Right lobe of liver (tissue), 6 donors: Measurements from ENCODE around the gene PARP1. TPM values are rescaled to one million over a fixed set of nuclear protein-coding genes. Genes with fewer than 3 reads are reported as not detected.

Experiments
- ATAC-seq, 4 donors: fragments of 200-7000 bp; cut with Tn5 transposase; one replicate each; pipeline ENCODE4 v1.9.1; 2020; ENCODE audit warnings: mild to moderate bottlenecking in 4 of 4, moderate library complexity in 4 of 4
- DNase-seq, 3 donors: peaks; one replicate each; pipeline ENCODE4 v3.0.0-alpha.2; 2020
- H3K27ac ChIP-seq, 3 donors: fragments of 200-600 bp; one replicate each; pipeline ENCODE4 v1.8.0; 2022
- H3K27me3 ChIP-seq, 2 donors: fragments of 200-600 bp; one replicate each; pipeline ENCODE4 v1.8.0; 2022
- H3K36me3 ChIP-seq, 4 donors: fragments of 200-600 bp; sonication (generic) in 1 of 4; one replicate each; pipeline versions ENCODE4 v1.5.1 to v1.8.0; 2017 to 2022; ENCODE audit warnings: control low read depth in 1 of 4
- H3K4me1 ChIP-seq, 4 donors: fragments of 200-600 bp; sonication (generic) in 1 of 4; one replicate each; pipeline versions ENCODE4 v1.5.1 to v1.8.0; 2017 to 2022; ENCODE audit warnings: control low read depth in 1 of 4
- H3K4me3 ChIP-seq, 3 donors: fragments of 200-600 bp; one replicate each; pipeline ENCODE4 v1.8.0; 2022
- H3K9me3 ChIP-seq, 4 donors: fragments of 200-600 bp; sonication (generic) in 1 of 4; one replicate each; pipeline versions ENCODE4 v1.5.1 to v1.8.0; 2017 to 2022; ENCODE audit warnings: control low read depth in 1 of 4
- POLR2A ChIP-seq: fragments of 450-650 bp; IDR thresholded peaks from one replicate; pipeline ENCODE4 v1.6.1; 2017; ENCODE audit warnings: antibody characterized with exemption, mild to moderate bottlenecking
- WGBS: methylation state at CpG from one replicate; pipeline ENCODE4 v1.1.6; 2018; ENCODE audit warnings: low coverage, low lambda C conversion rate; ENCODE audit not compliant: insufficient coverage; ENCODE audit errors: missing lambda C conversion rate; 5-methylcytosine and 5-hydroxymethylcytosine counted together
- intact Hi-C, 2 donors: fragments of 100-400 bp; cut with DNase I; formaldehyde crosslinking; loops; one replicate each; pipeline versions ENCODE4 v1.11.2 to v1.14.1; 2022
- total RNA-seq, 6 experiments: library from RNA; depleted of rRNA in 2 of 6; stranded (reverse); fragments of >200 nt in 2 of 6; fragmentation: NEBNext Ultra II Directional in 3 of 6; extraction: Animal tissue kit (Norgen Biotek cat#: 25700) in 3 of 6; gene quantifications; one replicate each; pipeline versions ENCODE4 v1.1.0 to v1.2.4, GENCODE V29; 2016 to 2023
- TF ChIP-seq, protein P1 (sequence below), 4 donors: fragments of 200-600 bp in 3 of 4; fragments of 450-650 bp in 1 of 4; IDR thresholded peaks; one replicate each; pipeline versions ENCODE4 v1.5.1 to v1.8.0; 2016 to 2022; ENCODE audit warnings: antibody characterized with exemption in 4 of 4, mild to moderate bottlenecking in 2 of 4
- donor health status: DM: no; HTN: yes; CAD: no.
- donor health status: DM: no; HTN: no; CAD: no.
- donor health status: DM: no; HTN: no; CAD: no.
- donor health status: DM: no; HTN: yes; CAD: no.
- donor health status: DM: no; HTN: yes; CAD: no.

Gene PARP1
- total RNA-seq, 6 experiments from 2014 or later = 38.2 to 74.3 (median 60.1) TPM

DNA sequence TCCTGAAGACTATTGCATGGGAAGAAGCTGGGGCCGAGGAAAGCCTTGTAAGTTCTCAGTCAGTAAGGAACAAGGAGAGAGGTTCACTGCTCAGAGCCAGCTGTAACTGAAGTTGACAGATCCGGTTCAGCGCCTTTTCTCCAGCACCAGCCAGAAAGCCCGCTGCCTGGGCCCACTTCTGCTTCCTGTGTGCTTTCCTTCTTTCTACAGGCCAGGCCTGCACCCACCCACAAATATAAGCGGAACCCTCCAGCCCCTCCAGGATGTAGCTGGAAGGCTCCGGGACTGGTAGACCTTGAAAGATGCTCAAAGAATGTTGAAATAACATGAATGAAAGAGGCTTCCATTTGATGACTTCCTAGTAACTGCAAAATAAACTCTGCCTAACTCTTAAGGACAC, 38.8 kb downstream of the PARP1 start:
- intact Hi-C loops = no loop called here
- WGBS = 65% methylated on average over 5 of the region's 6 CpGs
- Histone ChIP-seq H3K9me3 (no peaks in the 10 kb centered on the region), H3K36me3 (peaks cover 8 to 97% (median 45%) of the 10 kb centered on the region in 4 donors), H3K4me1 (no peaks in the 10 kb centered on the region), H3K27ac (no peak overlapping the region), H3K4me3 (no peak overlapping the region), H3K27me3 (no peaks in the 10 kb centered on the region)
- TF ChIP-seq, protein P1, sequence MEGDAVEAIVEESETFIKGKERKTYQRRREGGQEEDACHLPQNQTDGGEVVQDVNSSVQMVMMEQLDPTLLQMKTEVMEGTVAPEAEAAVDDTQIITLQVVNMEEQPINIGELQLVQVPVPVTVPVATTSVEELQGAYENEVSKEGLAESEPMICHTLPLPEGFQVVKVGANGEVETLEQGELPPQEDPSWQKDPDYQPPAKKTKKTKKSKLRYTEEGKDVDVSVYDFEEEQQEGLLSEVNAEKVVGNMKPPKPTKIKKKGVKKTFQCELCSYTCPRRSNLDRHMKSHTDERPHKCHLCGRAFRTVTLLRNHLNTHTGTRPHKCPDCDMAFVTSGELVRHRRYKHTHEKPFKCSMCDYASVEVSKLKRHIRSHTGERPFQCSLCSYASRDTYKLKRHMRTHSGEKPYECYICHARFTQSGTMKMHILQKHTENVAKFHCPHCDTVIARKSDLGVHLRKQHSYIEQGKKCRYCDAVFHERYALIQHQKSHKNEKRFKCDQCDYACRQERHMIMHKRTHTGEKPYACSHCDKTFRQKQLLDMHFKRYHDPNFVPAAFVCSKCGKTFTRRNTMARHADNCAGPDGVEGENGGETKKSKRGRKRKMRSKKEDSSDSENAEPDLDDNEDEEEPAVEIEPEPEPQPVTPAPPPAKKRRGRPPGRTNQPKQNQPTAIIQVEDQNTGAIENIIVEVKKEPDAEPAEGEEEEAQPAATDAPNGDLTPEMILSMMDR (IDR thresholded peaks at IDR 0.05) = no peak
- TF ChIP-seq POLR2A = no peak
- ATAC-seq = no peak
- DNase-seq = no peak

DNA sequence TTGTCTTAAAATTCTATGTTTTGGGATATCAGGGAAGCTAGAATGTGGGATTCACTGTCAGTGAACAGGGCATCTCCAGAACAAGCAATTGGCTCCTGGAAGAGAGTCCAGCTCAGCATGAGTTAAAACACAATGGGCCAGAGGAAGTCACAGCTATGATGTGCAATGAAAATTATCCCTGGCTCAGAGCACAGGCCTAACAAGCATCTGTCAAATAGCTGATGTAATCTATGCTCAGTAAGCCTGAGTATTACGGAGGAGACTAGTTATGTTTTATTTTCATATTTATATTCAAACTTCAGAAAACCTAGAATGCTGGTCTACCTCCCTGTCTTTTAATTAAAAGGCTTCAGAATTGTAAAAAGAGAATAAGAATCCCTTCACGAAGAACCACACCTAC, 41.6 kb downstream of the PARP1 start:
- H3K27me3 ChIP-seq = no peaks in the 10 kb centered on the region
- intact Hi-C loops = no loop called here

DNA sequence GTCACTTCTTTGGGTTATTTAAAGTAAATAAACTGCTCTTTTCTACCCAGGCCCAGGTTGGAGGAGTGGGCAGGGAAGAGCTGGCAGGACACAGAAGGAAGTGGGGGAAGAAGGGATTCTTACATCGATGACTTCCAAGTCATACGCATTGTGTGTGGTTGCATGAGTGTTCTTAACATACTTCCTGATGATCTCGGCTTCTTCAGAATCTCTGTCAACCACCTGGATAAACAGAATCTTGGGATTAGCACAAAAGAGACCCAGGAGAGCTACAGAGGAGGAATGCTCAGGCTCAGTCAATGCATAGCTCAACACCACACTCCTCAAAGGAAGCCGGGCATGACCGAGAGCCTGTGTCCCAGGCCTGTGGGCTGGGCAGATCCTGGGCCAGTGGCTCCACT, 42.1 kb downstream of the PARP1 start:
- no peak for ATAC-seq

More for the DNA sequence above, 41.6 kb downstream of the PARP1 start:
- WGBS = 100% methylated on average over 1 of the region's 2 CpGs
- Histone ChIP-seq H3K4me1 (no peaks in the 10 kb centered on the region), H3K4me3 (no peak overlapping the region), H3K9me3 (no peaks in the 10 kb centered on the region), H3K27ac (no peak overlapping the region), H3K36me3 (peaks cover 8 to 99% (median 48%) of the 10 kb centered on the region in 4 donors)
- DNase-seq (no peak), ATAC-seq (no peak)
- no peak for TF ChIP-seq POLR2A
- TF ChIP-seq, protein P1 (IDR thresholded peaks at IDR 0.05) = no peak

DNA sequence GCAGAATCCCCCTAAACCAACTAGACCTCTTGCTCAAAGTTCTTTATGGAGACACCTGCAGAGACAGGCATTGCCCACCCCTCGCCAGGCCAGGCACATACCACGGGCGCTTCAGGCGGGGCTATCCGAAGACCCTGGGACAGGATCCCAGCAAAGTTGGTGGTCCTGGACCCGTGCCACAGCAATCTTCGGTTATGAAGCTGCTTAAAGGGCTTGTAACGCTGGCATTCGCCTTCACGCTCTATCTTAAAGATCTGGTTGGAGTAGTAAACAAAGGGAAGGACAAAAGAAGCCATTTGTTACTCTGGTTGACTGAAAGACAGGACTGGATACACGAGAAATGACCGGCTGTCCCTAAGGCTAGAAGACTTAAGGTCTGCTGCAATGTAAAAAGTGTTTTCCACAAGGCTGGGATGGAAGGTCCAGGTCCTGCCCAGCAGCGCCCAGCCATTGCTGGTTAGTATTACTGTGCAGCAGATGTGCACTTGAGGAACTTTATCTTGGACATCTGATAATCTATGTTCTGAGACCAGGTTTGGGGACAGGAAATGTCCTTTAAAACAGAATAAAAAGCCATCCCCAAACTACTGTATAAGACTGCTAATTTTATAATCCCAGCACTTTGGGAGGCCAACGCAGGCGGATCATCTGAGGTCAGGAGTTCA, 42.9 kb downstream of the PARP1 start:
- 100% methylated on average over 6 of the region's 15 CpGs for WGBS
- Histone ChIP-seq H3K36me3 (peaks cover 12 to 99% (median 47%) of the 10 kb centered on the region in 4 donors), H3K27ac (no peak overlapping the region), H3K4me3 (no peak overlapping the region), H3K27me3 (no peaks in the 10 kb centered on the region), H3K4me1 (no peaks in the 10 kb centered on the region), H3K9me3 (no peaks in the 10 kb centered on the region)
- DNase-seq = no peak
- TF ChIP-seq, protein P1 (IDR thresholded peaks at IDR 0.05) = no peak
- no peak for TF ChIP-seq POLR2A
- ATAC-seq = no peak
- intact Hi-C loops = no loop called here

More for the DNA sequence above, 42.1 kb downstream of the PARP1 start:
- no peaks in the 10 kb centered on the region for H3K9me3 ChIP-seq
- H3K36me3 ChIP-seq = peaks cover 8 to 99% (median 47%) of the 10 kb centered on the region in 4 donors
- no peaks in the 10 kb centered on the region for H3K4me1 ChIP-seq
- no peak overlapping the region for H3K27ac ChIP-seq
- TF ChIP-seq, protein P1 (IDR thresholded peaks at IDR 0.05) = no peak
- no peak for TF ChIP-seq POLR2A
- H3K4me3 ChIP-seq = no peak overlapping the region
- 91% methylated on average over 5 of the region's 5 CpGs for WGBS
- no peak for DNase-seq
- no peaks in the 10 kb centered on the region for H3K27me3 ChIP-seq
- intact Hi-C loops = no loop called here
